HS-27A (cell line): Measurements from ENCODE around the gene GABRB1.

Experiments used
- DNase-seq: peaks from one replicate; pipeline ENCODE4 v3.0.0-alpha.2; 2012; ENCODE audit warnings: low read depth, missing footprints

Gene GABRB1

DNA sequence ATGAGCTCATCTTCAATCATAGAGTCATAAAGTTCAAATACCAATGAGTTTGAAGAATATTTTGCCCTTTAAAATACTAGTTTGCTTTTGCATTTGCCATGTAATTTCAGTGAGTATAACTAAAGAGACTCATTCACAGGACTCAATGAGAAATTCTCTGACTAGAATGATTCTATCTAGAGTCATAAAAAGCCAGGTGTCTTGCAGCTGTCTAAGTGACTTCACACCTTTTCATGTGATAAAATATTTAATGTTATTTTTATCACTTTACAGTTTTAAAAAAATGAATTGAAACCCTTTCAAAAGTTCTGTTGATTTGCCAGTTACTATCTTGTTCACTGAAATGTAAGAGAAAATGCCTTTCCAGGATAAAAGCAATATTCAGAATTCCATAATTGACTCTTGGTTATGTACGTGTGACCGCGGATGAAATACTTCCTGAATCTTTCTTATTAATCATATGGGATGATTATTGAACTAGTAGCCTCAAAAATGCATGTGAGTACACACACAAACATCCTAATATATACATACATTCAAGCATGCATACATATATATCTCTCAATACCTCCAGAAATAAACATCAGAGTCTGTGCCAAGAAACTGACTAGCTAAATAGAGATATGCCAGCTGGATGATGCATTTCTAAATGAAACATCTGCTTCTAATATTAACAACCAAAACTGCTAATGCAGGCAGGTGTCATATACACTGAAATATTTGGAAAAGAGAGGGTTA, 87.0 kb downstream of the GABRB1 start:
- DNase-seq: no peak

DNA sequence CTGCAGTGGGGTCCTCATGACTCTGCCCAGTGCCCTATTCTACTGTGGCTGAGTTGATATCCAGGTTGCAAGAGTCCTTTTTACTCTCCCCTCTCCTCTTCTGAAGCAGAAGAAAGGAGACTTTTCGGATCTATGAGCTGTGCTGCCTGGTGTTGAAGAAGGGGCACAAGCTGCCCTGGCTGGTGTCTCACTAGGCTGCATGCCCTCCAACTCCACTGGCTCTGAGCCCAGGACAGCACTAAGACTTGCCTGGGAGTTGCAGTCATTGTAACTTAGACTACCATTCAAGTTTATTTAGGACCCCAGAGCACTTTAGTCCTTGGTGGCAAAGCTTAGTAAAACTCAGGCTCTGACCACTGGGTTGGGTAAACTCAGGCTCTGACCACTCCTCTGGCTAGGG, 89.4 kb downstream of the GABRB1 start:
- no peak for DNase-seq

DNA sequence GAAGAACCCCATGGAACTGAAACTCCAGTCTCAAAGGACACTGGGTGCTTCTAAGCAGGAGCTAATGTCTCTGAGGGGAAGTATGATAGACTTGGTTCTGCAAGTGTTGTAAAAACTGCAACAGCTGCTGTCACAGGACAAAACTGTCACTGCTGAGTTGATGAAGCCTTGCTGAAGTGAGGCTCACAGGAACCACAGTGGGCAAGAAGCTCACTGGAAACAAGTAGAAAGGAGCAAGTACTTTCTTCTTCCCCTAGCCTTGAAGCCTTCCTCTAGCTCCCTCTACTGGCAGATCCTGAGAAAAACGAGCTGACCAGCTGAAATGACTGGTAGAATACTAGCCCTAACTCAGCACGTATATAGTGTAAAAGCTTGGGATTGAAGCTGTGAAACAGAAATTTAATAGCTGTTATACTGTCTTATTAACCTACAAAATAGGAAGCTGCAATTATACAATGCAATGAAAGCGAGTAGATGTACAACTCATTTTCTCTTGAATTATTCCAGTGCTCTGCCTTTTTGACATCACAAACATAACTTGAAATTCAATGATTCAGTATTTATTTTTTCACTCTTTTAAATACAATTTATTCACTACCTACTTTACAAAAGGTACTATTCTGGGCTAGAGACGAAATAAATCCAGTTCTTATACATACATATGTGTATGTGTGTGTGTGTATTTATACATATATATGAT, 91.4 kb downstream of the GABRB1 start:
- peak; percentile 69 for DNase-seq

DNA sequence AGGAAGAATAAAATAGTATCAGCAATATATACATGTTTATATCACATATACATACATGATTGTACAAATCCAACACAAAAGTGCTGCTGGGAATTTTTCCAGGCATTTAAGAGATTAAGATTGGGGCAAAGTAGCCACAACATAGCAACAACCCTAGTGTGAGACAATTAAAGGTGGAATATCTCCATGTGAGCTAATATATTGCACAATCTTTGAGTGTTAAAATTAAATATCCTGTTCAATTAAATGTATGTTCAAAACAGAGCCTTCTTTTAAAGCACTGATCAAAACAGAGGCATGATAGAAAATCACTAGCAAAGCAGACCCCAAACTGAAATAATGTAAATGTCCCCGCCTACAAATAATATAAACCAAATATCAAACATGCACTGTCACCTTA, 97.6 kb downstream of the GABRB1 start:
- DNase-seq: no peak

DNA sequence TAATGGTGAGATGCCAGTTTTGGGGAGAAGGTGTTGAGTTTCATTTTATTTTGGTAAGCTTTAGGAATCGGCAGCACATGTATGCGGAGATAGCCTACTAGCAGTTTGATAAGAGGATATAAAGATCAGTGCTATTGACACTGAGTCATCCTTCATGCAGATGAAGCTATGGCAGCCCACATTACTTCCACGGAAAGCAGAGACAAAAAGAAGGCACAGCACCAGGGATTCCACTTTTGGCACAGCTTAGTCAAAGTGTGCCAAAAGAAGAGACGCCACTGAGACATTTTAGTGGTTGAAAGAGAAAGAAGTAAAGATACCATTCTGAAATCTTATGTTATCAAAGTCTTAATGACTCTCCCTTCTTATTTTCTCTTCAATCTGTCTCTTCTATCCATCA, 103.8 kb downstream of the GABRB1 start:
- no peak for DNase-seq

DNA sequence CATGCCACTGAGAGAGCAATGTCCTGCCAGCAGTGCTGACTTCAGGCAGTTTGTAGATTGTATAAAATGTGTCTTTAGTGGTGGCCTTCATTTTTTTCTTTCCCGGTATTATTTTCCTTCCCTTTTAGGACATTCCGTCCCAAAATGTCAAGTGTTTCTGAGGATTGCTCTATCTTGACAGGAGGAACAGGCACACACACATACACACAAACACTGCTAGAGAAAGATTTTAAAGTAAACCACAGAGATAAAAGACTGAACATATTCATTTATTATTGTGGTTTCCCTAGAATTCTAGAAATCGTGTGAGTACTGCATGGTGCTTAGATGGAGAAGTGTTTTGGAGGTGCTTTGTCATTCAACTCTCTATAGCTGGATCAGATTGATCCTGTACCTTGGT, 111.9 kb downstream of the GABRB1 start:
- DNase-seq: no peak

DNA sequence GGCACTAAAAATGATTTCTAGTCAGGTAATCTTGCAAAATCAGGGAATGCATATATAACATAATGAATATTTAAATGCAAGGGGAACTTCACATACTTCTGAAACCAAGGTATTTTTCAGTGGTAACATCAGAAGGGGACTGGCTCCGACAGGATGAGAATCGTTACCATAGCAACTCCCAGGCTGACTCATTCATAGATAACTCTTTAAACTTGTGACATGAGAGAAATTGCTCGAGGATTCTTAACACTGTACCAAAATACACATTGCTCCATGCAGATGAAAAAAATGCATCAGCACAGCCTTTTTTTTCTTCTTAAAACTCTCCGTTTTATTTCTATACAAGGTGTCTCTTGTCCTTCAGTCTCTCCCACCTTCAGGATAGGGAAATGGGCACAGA, 114.3 kb downstream of the GABRB1 start:
- DNase-seq: peak; percentile 62

DNA sequence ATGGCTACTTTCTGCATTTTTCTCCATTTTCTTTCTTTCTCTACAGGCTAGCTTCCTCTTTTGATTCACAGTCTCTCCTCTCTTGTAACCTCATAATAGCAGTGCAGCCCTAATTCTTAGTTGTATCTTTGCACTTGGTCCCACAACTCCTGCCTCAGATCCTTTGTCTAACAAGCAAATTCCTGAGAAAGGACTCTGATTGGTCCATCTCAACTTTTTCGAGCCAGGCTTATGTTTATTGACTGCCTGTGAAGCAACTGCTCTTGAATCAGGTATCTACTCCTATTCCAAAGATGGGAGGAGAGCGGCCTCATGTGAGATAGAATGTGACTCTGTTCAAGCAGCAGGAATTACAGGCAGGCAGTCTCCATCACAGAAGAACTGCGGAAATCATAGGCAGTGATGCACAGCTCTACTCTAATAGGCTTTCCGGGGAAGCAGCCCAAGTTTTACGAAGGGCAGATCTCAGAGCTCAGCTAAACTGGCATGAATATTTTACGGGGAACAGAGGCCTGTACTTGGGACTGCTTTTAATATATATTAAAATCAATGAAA, 123.5 kb downstream of the GABRB1 start:
- no peak for DNase-seq

DNA sequence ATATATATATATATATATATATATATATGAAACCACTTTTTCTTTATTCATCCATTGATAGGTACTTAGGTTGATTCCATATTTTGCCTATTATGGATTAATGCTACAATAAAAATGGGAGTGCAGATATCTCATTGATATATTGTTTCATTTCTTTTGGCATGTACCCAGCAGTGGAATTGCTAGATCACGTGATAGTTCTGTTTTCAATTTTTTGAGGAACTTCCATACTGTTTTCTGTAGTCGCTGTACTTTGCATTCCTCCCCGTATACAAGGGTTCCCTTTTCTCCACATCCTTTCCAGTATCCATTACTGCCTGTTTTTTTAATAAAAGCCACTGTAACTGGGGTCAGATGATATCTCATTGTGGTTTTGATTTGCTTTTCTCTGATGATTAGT, 124.6 kb downstream of the GABRB1 start:
- DNase-seq: no peak

DNA sequence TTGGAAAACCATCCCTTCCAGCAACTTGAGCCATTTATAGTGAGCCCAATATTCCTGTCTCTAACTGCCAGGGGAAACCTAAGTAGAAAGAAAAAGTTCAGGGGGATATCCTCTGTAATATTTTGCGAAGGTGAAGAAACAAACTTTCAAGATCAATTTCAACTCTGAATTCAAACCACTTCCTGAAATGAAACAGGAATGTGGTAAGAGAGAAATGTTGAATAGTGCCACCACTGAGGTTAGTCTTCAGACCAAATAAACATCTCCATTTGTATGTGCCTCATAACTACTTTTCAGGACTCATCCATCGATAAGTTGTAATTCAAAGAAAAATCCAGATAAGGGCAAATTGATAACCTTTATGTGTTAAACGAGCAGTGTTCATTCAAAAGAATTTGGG, 128.7 kb downstream of the GABRB1 start:
- DNase-seq: no peak

DNA sequence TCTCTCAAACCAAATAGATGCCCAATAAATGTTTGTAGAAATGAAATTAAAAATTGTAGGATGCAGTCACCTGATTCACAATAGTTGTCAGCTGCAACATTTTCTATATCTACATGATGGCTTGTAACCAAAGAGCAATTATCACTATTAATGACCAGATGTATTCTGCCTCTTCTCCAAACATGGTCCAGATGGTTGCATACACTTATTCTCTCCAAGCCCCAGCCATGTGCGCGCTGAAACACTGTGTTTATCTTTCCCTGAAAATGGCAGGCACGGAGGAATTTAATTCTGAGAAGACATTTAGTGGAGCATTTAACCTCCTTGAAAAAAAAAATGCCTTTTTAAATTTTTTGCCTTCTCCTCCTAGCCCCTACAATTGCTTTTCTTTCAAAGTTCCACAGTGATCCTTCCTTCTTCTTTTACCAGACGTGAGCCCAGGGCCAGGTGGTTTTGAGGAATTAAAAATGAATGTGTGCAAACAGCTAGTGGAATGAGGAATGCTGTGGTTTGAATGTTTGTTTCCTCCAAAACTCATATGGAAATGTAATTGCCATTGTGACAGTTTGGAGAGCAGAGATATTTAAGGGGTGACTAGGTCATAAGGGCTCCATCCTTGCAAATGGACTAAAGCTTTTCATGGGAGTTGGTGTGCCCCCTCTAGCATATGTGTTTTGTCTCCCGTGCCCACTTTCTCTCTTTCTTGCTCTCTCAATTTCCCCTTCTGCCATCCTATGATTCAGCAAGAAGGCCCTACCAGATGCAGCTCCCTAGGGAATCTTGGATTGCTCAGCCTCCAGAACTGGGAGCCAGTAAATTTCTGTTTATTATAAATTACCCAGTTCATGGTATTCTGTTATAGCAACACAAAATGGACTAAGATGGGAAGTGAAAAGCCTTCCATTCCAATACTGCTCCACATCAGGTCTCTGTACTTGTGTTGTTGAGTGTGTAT, 136.0 kb downstream of the GABRB1 start:
- DNase-seq: peak; percentile 27

DNA sequence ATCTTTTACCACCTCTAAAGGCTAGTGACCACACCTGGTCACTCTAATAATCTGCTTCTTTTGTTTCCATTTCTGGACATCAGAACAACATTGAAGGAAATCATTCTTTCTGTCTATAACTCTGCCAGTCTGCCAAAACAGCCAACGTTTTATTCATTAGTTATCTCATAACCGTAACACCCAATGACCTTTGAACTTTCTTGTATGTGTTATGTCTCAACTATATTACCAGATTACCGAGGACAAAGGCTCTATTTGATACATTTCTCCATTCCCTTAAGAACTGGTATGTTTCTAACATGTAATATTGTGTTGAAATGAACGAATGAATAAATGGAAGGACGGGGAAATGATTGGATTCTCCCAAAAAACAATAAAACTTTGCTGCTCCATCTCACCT, 152.7 kb downstream of the GABRB1 start:
- no peak for DNase-seq

DNA sequence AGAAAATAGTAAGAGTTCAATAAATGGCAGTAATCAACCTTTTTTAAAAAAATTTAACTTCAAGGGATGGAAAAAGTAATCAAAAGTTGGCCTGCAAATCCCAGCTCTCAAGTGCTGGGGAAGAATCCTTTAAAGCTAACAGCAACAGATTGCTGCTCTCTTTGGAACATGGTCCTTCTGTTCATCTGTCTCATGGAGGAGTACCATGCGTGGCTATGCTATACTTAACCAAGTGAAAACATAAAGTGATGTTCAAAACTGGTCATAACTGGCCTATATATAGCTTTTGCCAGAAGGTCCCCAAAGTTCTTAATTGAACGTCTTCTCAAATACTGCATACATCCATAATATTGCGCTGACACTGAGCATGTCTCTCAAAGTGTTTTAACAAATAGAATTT, 154.4 kb downstream of the GABRB1 start:
- no peak for DNase-seq

DNA sequence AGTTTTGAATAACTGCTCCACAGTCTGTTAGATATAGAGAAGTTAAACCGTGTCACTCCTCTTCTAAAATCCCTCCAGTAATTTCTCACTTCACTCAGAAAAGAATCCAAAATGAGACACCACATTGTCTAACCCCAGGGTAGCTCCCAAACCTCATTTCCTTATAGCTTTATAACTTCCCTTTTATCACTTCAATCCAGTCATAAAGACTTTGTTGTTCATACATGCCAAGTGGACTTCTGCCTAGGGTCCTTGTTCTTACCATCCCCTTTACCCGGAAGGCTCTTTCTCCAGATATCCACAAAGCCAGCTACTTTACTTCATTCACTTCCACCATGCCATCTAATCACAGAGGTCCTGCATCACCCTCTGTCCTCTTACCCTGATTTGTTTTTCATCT, 156.2 kb downstream of the GABRB1 start:
- DNase-seq: no peak

DNA sequence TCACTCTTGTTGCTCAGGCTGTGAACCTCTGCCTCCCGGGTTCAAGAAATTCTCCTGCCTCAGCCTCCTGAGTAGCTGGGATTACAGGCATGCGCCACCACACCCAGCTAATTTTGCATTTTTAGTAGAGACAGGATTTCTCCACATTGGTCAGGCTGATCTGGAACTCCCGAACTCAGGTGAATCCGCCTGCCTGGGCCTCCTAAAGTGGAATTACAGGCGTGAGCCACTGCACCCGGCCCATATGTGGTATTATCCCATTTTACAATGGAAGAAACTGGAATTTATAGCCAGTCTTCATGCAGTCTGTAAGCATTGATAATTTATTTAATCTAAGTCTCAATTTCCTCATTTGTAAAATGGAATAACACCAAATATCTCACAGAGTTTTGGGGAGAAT, 161.8 kb downstream of the GABRB1 start:
- no peak for DNase-seq

DNA sequence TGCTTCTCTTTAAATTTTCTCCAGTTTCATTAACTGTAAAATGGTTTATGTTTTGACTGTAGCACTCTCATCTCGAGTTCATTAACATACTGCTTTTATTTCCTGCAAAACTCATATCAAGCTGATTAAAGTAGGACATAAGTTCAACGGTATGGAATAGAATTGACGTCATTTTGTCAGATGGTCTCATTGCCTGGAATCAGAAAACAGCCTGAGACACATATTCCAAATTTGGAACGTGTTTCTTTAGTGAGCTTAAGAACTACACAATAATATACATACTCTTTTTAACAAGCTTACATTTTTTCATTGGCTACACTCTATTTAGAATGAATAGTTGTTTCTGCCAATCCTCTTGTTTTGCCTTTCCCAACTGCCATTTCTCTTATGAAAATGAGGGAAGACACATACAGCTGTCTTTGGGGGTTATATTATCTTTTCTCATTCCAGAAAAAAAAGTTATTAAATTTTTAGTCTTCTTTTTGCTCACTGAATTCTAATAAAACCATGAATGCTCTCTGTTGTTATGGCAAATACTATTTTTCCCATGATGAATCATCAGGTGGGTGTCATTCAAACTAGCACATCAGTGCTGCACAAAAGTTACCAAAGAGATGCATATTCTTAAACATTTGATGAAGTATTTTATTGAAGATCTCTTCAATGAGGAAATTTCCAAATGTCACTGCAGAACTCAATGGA, 162.8 kb downstream of the GABRB1 start:
- no peak for DNase-seq

DNA sequence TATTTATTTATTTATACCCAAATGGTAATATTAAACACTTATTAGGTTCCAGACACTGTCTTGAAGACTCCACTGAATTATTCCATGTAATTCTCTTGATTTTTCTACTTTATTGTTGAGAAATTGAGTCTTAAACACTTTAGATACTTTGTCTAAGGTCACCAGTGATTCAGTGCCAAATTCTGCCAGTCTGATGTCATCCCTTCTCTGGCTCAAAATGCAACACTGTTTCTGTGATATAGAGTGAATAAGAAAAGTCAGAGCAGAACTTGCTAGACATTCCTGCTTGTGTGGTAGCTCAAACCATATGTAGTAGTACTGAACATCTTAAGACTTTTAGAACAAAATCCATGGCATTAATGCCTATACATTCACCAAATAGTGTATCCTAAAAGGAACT, 164.3 kb downstream of the GABRB1 start:
- DNase-seq: no peak

DNA sequence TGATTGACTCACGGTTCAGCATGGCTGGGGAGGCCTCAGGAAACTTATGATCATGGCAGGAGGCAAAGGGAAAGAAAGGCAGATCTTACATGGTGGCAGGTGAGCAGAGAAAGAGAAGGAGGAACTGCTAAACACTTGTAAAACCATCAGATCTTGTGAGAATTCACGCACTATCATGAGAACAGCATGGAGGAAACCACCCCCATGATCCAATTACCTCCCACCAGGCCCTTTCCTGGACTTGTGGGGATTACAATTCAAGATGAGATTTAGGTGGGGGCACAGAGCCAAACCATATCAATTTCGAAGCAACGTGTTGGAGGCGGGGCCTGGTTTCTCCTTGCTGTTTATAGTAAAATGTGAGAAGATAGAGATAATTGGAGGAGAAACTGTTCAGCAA, 167.4 kb downstream of the GABRB1 start:
- DNase-seq: no peak

DNA sequence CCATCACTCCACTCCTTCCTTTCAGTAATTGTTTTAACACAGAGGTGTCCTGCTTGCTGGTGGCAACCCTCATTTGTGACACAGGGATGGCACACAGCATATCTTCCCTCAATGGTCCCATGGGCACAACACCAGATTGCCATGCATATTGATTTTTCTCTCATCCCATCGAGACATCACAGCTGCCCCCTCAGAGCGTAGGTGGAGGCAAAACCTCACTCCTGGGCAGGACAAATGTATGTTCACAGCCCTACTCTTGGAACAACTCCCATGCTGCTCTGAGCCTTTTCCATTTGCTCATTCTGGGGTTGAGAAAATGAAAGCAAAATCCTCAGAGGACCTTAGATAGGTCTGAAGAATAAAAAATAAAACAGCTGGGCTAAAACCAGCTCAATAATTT, 172.2 kb downstream of the GABRB1 start:
- no peak for DNase-seq

DNA sequence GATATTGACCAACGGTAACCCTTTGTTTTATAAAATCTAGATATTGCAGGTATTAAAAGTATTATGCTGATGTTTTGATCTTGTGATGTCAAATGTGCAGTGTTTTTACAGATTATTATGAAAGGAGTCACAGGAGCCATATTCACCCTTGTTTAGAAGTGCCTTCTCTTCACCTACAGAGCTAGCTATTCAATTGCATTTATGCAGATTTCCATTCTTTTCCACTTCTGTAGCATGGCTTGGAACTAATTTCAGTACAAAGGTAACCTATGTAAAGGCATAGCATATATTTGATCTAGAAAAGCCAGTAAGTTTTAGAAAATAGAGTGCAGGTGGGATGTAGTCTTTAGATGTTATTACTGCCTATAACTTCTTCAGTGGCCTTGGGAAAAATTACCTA, 176.2 kb downstream of the GABRB1 start:
- DNase-seq: no peak

DNA sequence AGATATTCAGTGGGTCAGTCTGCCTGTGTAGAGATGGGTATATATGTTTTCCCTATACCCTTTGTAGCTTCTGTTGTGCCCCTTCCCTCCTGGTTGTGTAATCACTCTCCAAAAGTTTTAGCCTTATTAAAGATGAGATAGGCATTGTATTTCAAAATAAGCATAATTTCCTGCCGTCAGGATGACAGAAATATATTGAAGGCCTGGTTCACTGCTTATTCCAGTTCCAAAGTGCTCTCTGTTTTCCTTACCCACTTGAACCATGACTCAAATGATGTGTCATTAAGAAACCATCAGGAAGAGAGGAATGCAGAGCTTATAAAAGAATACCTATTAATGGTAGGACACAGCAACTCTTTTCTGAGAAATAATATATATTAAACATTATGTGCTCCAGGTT, 178.5 kb downstream of the GABRB1 start:
- DNase-seq: peak; percentile 81

DNA sequence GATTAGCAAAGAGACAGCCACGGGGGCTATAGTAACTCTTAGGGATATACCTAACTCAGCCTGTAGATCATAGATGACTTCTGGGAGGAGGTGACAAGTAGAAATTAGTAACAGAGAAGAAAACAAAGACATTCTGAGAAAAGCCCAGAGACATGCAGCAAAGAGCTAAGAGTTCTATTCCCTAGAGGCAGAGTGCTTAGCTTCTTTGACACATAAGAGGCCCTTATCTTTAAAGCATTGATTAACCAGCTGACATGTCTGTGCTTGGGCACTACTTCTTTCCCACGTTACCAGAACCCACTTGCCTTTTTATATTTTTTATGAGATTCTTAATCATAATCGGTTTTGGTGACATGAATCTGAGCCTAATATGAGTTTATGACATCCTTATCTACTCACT, 179.5 kb downstream of the GABRB1 start:
- DNase-seq: no peak
